A673 (cell line): ENCODE results near the gene GABRB2. TPM values are rescaled to one million over a fixed set of nuclear protein-coding genes. Genes with fewer than 3 reads are reported as not detected.
"Not testable (repeated sequence)": the region's sequence is repeated elsewhere in the genome, so short reads cannot be mapped to it uniquely, and the experiment has no call there.

ENCODE experiments used
- BruUV-seq: library from RNA; stranded (reverse); fragments of 400-500 nt; replicated peaks from 2 replicates; lab custom pipeline; 2021; lab: Mats Ljungman, UMichigan
- CTCF ChIA-PET: fragments of 300-600 bp; sonication (Branson Sonifier 250); formaldehyde crosslinking; loops from one replicate; lab custom pipeline; 2022; ENCODE audit warnings: antibody characterized with exemption; lab: Charles Lee
- POLR2A ChIA-PET: fragments of 300-600 bp; sonication (Branson Sonifier 250); formaldehyde crosslinking; loops from one replicate; lab custom pipeline; 2022; ENCODE audit warnings: antibody characterized with exemption; ENCODE audit not compliant: low non-redundant PET; lab: Charles Lee
- DNase-seq: peaks from one replicate; pipeline ENCODE4 v3.0.0-alpha.2; 2015; ENCODE audit warnings: low spot score
- H3K27ac ChIP-seq: fragments of 200-600 bp; sonication (generic); 2 replicates; pipeline ENCODE4 v1.5.1; 2016; ENCODE audit warnings: mixed run types, low read depth, mild to moderate bottlenecking, mixed read lengths, antibody characterized with exemption, low read length; ENCODE audit not compliant: poor library complexity, severe bottlenecking
- H3K27me3 ChIP-seq: fragments of 200-600 bp; sonication (generic); replicated peaks from 2 replicates; pipeline ENCODE4 v1.6.1; 2017; ENCODE audit warnings: mixed run types, low read depth, mild to moderate bottlenecking, mixed read lengths, antibody characterized with exemption, low read length; ENCODE audit not compliant: insufficient read depth, poor library complexity
- H3K36me3 ChIP-seq: fragments of 200-600 bp; sonication (generic); 2 replicates; pipeline ENCODE4 v1.6.1; 2016; ENCODE audit warnings: mixed run types, mild to moderate bottlenecking, mixed read lengths, antibody characterized with exemption, low read length; ENCODE audit not compliant: insufficient read depth, poor library complexity, severe bottlenecking
- H3K4me1 ChIP-seq: fragments of 200-600 bp; sonication (generic); 2 replicates; pipeline ENCODE4 v1.6.1; 2017; ENCODE audit warnings: mixed run types, mild to moderate bottlenecking, mixed read lengths, antibody characterized with exemption, low read length; ENCODE audit not compliant: insufficient read depth, poor library complexity, severe bottlenecking
- H3K4me3 ChIP-seq: fragments of 200-600 bp; sonication (generic); 2 replicates; pipeline ENCODE4 v1.5.1; 2016; ENCODE audit warnings: low read depth, mixed run types, mild to moderate bottlenecking, mixed read lengths, low read length; ENCODE audit not compliant: poor library complexity, severe bottlenecking
- H3K9me3 ChIP-seq: fragments of 200-600 bp; sonication (generic); 2 replicates; pipeline ENCODE4 v1.6.1; 2016; ENCODE audit warnings: mixed run types, low read depth, mild to moderate bottlenecking, mixed read lengths, antibody characterized with exemption, low read length; ENCODE audit not compliant: poor library complexity, severe bottlenecking
- EZH2 ChIP-seq: fragments of 200-600 bp; sonication (generic); IDR thresholded peaks from 2 replicates; pipeline ENCODE4 v1.6.1; 2017; ENCODE audit warnings: borderline replicate concordance, low read depth, mild to moderate bottlenecking, mixed read lengths, antibody characterized with exemption, low read length; ENCODE audit not compliant: poor library complexity, severe bottlenecking
- intact Hi-C: fragments of 100-400 bp; cut with micrococcal nuclease; formaldehyde crosslinking; loops from one replicate; pipeline ENCODE4 v1.10.0; 2022; ENCODE audit not compliant: unreplicated experiment
- total RNA-seq: library from RNA; stranded (reverse); gene quantifications from 2 replicates; pipeline ENCODE4 v1.2.3, GENCODE V29; 2021
- TF ChIP-seq, protein P1 (sequence below): fragments of 300-800, 200-600 bp; sonication (generic); conservative IDR thresholded peaks from 2 replicates; pipeline ENCODE4 v1.5.1; 2017; ENCODE audit warnings: low read depth, mild to moderate bottlenecking, antibody characterized with exemption, low read length, moderate library complexity, mixed read lengths

GABRB2 gene
- total RNA-seq, 1 experiment from 2014 or later, result not detected

DNA sequence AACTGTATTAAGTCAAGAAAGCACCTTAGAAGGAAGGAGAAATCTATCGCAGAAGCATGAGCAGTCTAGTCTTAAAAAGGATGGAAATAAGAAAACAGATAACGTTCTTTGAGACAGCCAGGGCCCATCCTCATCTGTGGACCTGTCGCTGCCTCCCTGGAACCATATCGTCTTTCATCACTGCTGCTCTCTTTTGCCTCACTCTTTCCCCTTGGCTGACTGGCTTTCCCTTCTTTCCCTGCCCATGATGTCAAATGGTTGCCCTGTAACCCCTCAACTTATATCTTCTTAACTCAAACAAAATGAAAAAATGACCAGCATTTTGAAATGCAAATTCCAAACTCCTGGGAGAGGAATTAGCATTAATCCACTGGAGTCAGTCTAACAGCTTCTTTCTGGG lies 299.8 kb downstream of the GABRB2 start:
- TF ChIP-seq, protein P1, sequence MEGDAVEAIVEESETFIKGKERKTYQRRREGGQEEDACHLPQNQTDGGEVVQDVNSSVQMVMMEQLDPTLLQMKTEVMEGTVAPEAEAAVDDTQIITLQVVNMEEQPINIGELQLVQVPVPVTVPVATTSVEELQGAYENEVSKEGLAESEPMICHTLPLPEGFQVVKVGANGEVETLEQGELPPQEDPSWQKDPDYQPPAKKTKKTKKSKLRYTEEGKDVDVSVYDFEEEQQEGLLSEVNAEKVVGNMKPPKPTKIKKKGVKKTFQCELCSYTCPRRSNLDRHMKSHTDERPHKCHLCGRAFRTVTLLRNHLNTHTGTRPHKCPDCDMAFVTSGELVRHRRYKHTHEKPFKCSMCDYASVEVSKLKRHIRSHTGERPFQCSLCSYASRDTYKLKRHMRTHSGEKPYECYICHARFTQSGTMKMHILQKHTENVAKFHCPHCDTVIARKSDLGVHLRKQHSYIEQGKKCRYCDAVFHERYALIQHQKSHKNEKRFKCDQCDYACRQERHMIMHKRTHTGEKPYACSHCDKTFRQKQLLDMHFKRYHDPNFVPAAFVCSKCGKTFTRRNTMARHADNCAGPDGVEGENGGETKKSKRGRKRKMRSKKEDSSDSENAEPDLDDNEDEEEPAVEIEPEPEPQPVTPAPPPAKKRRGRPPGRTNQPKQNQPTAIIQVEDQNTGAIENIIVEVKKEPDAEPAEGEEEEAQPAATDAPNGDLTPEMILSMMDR, result no peak
- TF ChIP-seq EZH2, result no peak
- no peak for DNase-seq
- H3K36me3 ChIP-seq, result no peaks in the 10 kb centered on the region
- POLR2A ChIA-PET, result no interaction called here
- no peaks in the 10 kb centered on the region for H3K27me3 ChIP-seq
- H3K9me3 ChIP-seq, result no peaks in the 10 kb centered on the region
- CTCF ChIA-PET, result no interaction called here
- no peak overlapping the region for H3K27ac ChIP-seq
- no peak overlapping the region for H3K4me3 ChIP-seq
- intact Hi-C loops, result no loop called here
- no peaks in the 10 kb centered on the region for H3K4me1 ChIP-seq
- BruUV-seq, result no TSS peak

DNA sequence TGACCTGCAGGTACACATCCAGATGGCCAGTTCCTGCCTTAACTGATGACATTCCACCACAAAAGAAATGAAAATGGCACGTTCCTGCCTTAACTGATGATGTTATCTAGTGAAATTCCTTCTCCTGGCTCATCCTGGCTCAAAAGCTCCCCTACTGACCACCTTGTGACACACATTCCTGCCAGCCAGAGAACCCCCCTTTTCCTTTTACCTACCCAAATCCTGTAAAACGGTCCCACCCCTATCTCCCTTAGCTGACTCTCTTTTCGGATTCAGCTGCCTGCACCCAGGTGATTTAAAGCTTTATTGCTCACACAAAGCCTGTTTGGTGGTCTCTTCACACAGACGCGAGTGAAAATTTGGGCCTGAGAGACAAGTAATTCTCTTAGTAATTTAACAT lies 300.7 kb downstream of the GABRB2 start:
- H3K9me3 ChIP-seq, H3K36me3 ChIP-seq, DNase-seq, H3K27ac ChIP-seq, intact Hi-C loops, POLR2A ChIA-PET, BruUV-seq, H3K4me3 ChIP-seq, H3K4me1 ChIP-seq, H3K27me3 ChIP-seq, CTCF ChIA-PET: not testable (repeated sequence)

Other genes with a start within 250 kb of the GABRB2 start
- gene GABRA6, start 139.0 kb upstream of the GABRB2 start, total RNA-seq, result not detected in 2 replicates